GM18858 (cell line): ENCODE data around the gene ENTPD1.
A peak's percentile ranks its signal among the peaks of the same experiment; 100 is the strongest.
"Not testable (repeated sequence)": the region's sequence is repeated elsewhere in the genome, so short reads cannot be mapped to it uniquely, and the experiment has no call there.

Source experiments
- ATAC-seq: cut with Tn5 transposase; IDR thresholded peaks from one replicate; pipeline ENCODE4 v1.9.1; 2021; ENCODE audit not compliant: unreplicated experiment

ENTPD1 gene

GRCh38 chr10:95860166-95860940, 104.4 kb downstream of the ENTPD1 start:
- ATAC-seq: no peak

GRCh38 chr10:95861386-95861785, 105.4 kb downstream of the ENTPD1 start:
- ATAC-seq: no peak

GRCh38 chr10:95864906-95865813, 109.2 kb downstream of the ENTPD1 start:
- ATAC-seq: peak; percentile 96

- ATAC-seq: no peak
Measured at GRCh38 chr10:95865814-95866466, 110.0 kb downstream of the ENTPD1 start.

GRCh38 chr10:95866467-95866842, 110.5 kb downstream of the ENTPD1 start:
- no peak for ATAC-seq

- ATAC-seq: no peak
Measured at GRCh38 chr10:95867866-95868265, 111.9 kb downstream of the ENTPD1 start.

GRCh38 chr10:95872158-95872711, 116.3 kb downstream of the ENTPD1 start:
- no peak for ATAC-seq

- no peak for ATAC-seq
Measured at GRCh38 chr10:95873139-95873538, 117.2 kb downstream of the ENTPD1 start.

- ATAC-seq: no peak
Measured at GRCh38 chr10:95873651-95874050, 117.7 kb downstream of the ENTPD1 start.

- not testable (repeated sequence) for ATAC-seq
Measured at GRCh38 chr10:95874783-95875182, 118.8 kb downstream of the ENTPD1 start.

GRCh38 chr10:95876756-95877155, 120.8 kb downstream of the ENTPD1 start:
- ATAC-seq: no peak

- peak; percentile 56 for ATAC-seq
Measured at GRCh38 chr10:95877881-95878280, 121.9 kb downstream of the ENTPD1 start.

GRCh38 chr10:95880704-95881103, 124.7 kb downstream of the ENTPD1 start:
- peak; percentile 51 for ATAC-seq

- ATAC-seq: no peak
Measured at GRCh38 chr10:95881316-95881715, 125.4 kb downstream of the ENTPD1 start.

- ATAC-seq: no peak
Measured at GRCh38 chr10:95889830-95890229, 133.9 kb downstream of the ENTPD1 start.

- no peak for ATAC-seq
Measured at GRCh38 chr10:95896071-95896850, 140.3 kb downstream of the ENTPD1 start.

GRCh38 chr10:95905897-95906580, 150.1 kb downstream of the ENTPD1 start:
- ATAC-seq: not testable (repeated sequence)

GRCh38 chr10:95906677-95907455, 150.9 kb downstream of the ENTPD1 start:
- peak; percentile 49 for ATAC-seq
